Transverse colon (tissue), 4 donors: ENCODE results near the gene POLD4. TPM values are rescaled to one million over a fixed set of nuclear protein-coding genes. Genes with fewer than 3 reads are reported as not detected.

Source experiments
- DNase-seq: peaks from one replicate; pipeline ENCODE4 v3.0.0-alpha.2; 2019
- H3K27ac ChIP-seq, 4 donors: fragments of 200-600 bp; sonication (generic); 2 replicates each; pipeline ENCODE4 v1.5.1; 2016 to 2018; ENCODE audit warnings: inconsistent platforms in 4 of 4
- H3K27me3 ChIP-seq: fragments of 200-600 bp; sonication (generic); 2 replicates; pipeline ENCODE4 v1.5.1; 2017; ENCODE audit warnings: inconsistent platforms
- H3K36me3 ChIP-seq, 4 donors: fragments of 200-600 bp; sonication (generic); 2 replicates each; pipeline ENCODE4 v1.5.1; 2017 to 2019; ENCODE audit warnings: inconsistent platforms in 4 of 4
- H3K4me1 ChIP-seq, 4 donors: fragments of 200-600 bp; sonication (generic); 2 replicates each; pipeline ENCODE4 v1.5.1; 2017 to 2020; ENCODE audit warnings: inconsistent platforms in 4 of 4
- H3K4me3 ChIP-seq, 4 donors: fragments of 200-600 bp; sonication (generic); 1 replicate in 1 of 4; 2 replicates in 3 of 4; pipeline versions ENCODE4 v1.5.1 to v1.6.1; 2017 to 2019; ENCODE audit warnings: inconsistent platforms in 4 of 4
- H3K9me3 ChIP-seq, 2 donors: fragments of 200-600 bp; sonication (generic); 2 replicates each; pipeline ENCODE4 v1.5.1; 2017 to 2019; ENCODE audit warnings: inconsistent platforms in 2 of 2
- CTCF ChIP-seq, 5 experiments: fragments of 200-600 bp in 3 of 5; fragments of 450-650 bp in 2 of 5; sonication (generic) in 3 of 5; IDR thresholded peaks; 1 replicate in 2 of 5; 2 replicates in 3 of 5; pipeline ENCODE4 v1.5.1; 2016 to 2017; ENCODE audit warnings: antibody characterized with exemption in 5 of 5, inconsistent platforms in 3 of 5, mild to moderate bottlenecking in 2 of 5, moderate library complexity in 1 of 5
- EP300 ChIP-seq: sonication (generic); formaldehyde crosslinking; IDR thresholded peaks from one replicate; pipeline ENCODE4 v1.6.1; 2017; ENCODE audit warnings: antibody characterized with exemption, low read depth
- POLR2A ChIP-seq: fragments of 450-650 bp; IDR thresholded peaks from one replicate; pipeline ENCODE4 v1.6.1; 2016; ENCODE audit warnings: antibody characterized with exemption, mild to moderate bottlenecking, moderate library complexity
- POLR2AphosphoS5 ChIP-seq, 3 donors: sonication (generic); formaldehyde crosslinking; IDR thresholded peaks; one replicate each; pipeline ENCODE4 v1.6.1; 2016; ENCODE audit warnings: antibody characterized with exemption in 3 of 3
- WGBS, 2 donors: methylation state at CpG; one replicate each; pipeline ENCODE4 v1.1.5; 2018; ENCODE audit warnings: low coverage in 1 of 2; 5-methylcytosine and 5-hydroxymethylcytosine counted together
- in situ Hi-C, 4 donors: fragments of 200-750 bp; cut with MboI; loops; one replicate each; pipeline versions ENCODE4 v1.15.0 to v1.15.1; 2017; ENCODE audit warnings: low sequenced_read_pairs in 3 of 4, low pct_ligation_motif_present in 1 of 4, low pct_unique_long_range_greater_than_20kb in 1 of 4
- intact Hi-C: fragments of 100-400 bp; cut with DNase I; formaldehyde crosslinking; loops from one replicate; pipeline ENCODE4 v1.15.1; 2023; ENCODE audit warnings: low total_unique reads
- total RNA-seq, 4 donors: library from RNA; depleted of rRNA; stranded (reverse); fragments of >200 nt; gene quantifications; one replicate each; pipeline ENCODE4 v1.1.0, GENCODE V29; 2016

POLD4 gene
- total RNA-seq, 4 donors from 2014 or later, result 261 to 372 (median 319) TPM

GRCh38 chr11:67344264-67344663 lies 9.1 kb downstream of the POLD4 start:
- 69 to 80% methylated on average over 3 to 4 of the region's 4 CpGs for WGBS, 2 donors
- Histone ChIP-seq H3K9me3 (no peaks in the 10 kb centered on the region), H3K4me1 (peaks cover 17 to 47% (median 20%) of the 10 kb centered on the region in 4 donors), H3K27ac (peak overlapping the region; percentile 81 to 84 (median 83)), H3K36me3 (no peaks in the 10 kb centered on the region), H3K4me3 (no peak overlapping the region), H3K27me3 (no peaks in the 10 kb centered on the region)
- in situ Hi-C loops, result no loop called here
- TF ChIP-seq EP300, result no peak
- no peak for TF ChIP-seq POLR2AphosphoS5 (IDR thresholded peaks at IDR 0.05)
- no peak for TF ChIP-seq CTCF (IDR thresholded peaks at IDR 0.05)
- no peak for TF ChIP-seq POLR2A
- intact Hi-C loops, result no loop called here
- no peak for DNase-seq

DNA sequence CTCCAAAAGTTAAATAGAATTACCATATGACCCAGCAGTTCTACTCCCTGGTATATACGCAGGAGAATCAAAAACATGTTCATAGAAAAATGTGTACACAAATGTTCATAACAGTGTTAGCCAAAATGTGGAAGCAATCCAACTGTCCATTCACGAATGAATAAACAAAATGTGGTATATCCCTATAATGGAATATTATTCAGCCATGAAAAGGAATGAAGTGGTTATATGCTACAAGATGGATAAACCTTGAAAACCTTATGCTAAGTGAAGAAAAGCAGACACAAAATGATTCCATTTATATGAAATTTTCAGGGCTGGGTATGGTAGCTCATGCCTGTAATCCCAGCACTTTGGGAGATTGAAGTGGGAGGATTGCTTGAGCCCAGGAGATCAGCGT lies 16.1 kb downstream of the POLD4 start:
- no peaks in the 10 kb centered on the region for H3K27me3 ChIP-seq
- H3K27ac ChIP-seq, result no peak overlapping the region
- no peak for DNase-seq
- H3K4me3 ChIP-seq, result no peak overlapping the region
- TF ChIP-seq CTCF (IDR thresholded peaks at IDR 0.05) (no peak), POLR2AphosphoS5 (IDR thresholded peaks at IDR 0.05) (no peak), EP300 (no peak), POLR2A (no peak)
- no peaks in the 10 kb centered on the region for H3K9me3 ChIP-seq
- no peaks in the 10 kb centered on the region for H3K4me1 ChIP-seq
- intact Hi-C loops, result no loop called here
- H3K36me3 ChIP-seq, result no peaks in the 10 kb centered on the region
- 92 to 100% methylated on average over 3 of the region's 3 CpGs for WGBS, 2 donors
- in situ Hi-C loops, result no loop called here

- intact Hi-C loops, result no loop called here
- Histone ChIP-seq H3K9me3 (no peaks in the 10 kb centered on the region), H3K4me1 (no peaks in the 10 kb centered on the region), H3K27ac (no peak overlapping the region), H3K4me3 (no peak overlapping the region), H3K27me3 (no peaks in the 10 kb centered on the region), H3K36me3 (no peaks in the 10 kb centered on the region)
- in situ Hi-C loops, result no loop called here
- no peak for DNase-seq
- WGBS, 2 donors, result 82 to 87% methylated on average over 2 to 6 of the region's 6 CpGs
- TF ChIP-seq EP300 (no peak), CTCF (IDR thresholded peaks at IDR 0.05) (no peak)
These were observed 21.2 kb downstream of the POLD4 start for GRCh38 chr11:67332081-67332691.

- TF ChIP-seq EP300 (no peak), POLR2AphosphoS5 (IDR thresholded peaks at IDR 0.05) (no peak), CTCF (IDR thresholded peaks at IDR 0.05) (no peak), POLR2A (no peak)
- in situ Hi-C loops, result no loop called here
- intact Hi-C loops, result no loop called here
- Histone ChIP-seq H3K4me1 (peaks cover 0 to 18% (median 12%) of the 10 kb centered on the region in 4 donors), H3K4me3 (no peak overlapping the region), H3K27ac (no peak overlapping the region), H3K9me3 (no peaks in the 10 kb centered on the region), H3K27me3 (no peaks in the 10 kb centered on the region), H3K36me3 (no peaks in the 10 kb centered on the region)
- no peak for DNase-seq
- WGBS, 2 donors, result 77 to 91% methylated on average over 6 to 7 of the region's 7 CpGs
These were observed 29.8 kb downstream of the POLD4 start for GRCh38 chr11:67323526-67323925.
